IMR-90 (cell line): Measurements from ENCODE around the gene IMMT. TPM values are rescaled to one million over a fixed set of nuclear protein-coding genes. Genes with fewer than 3 reads are reported as not detected.

Source experiments
- ATAC-seq: fragments of 200-7000 bp; cut with Tn5 transposase; 2 replicates; pipeline ENCODE4 v1.9.1; 2020; ENCODE audit warnings: low read depth, mild to moderate bottlenecking, moderate library complexity
- BruUV-seq: library from RNA; stranded (reverse); fragments of 400-500 nt; replicated peaks from 2 replicates; lab custom pipeline; 2021; lab: Mats Ljungman, UMichigan
- CTCF ChIA-PET: fragments of 300-600 bp; formaldehyde crosslinking; extraction: SDS; loops from one replicate; lab custom pipeline; 2021; ENCODE audit warnings: antibody characterized with exemption; lab: Yijun Ruan, JAX
- POLR2A ChIA-PET: fragments of 300-600 bp; sonication (Branson Sonifier 250); formaldehyde crosslinking; loops from one replicate; lab custom pipeline; 2022; ENCODE audit warnings: antibody characterized with exemption; ENCODE audit not compliant: unreplicated experiment; lab: Charles Lee
- DNase-seq: peaks from one replicate; pipeline ENCODE4 v3.0.0; 2013
- H2AFZ ChIP-seq: replicated peaks from 2 replicates; pipeline ENCODE3; 2013; ENCODE audit warnings: low read length, mild to moderate bottlenecking; ENCODE audit not compliant: poor library complexity
- H2AK5ac ChIP-seq: 2 replicates; pipeline ENCODE4 v1.6.1; 2013; ENCODE audit warnings: low read depth, low read length, inconsistent platforms
- H2AK9ac ChIP-seq: replicated peaks from 2 replicates; pipeline ENCODE3; 2013; ENCODE audit warnings: mild to moderate bottlenecking, low read depth, low read length, moderate library complexity; ENCODE audit not compliant: poor library complexity
- H2BK120ac ChIP-seq: 2 replicates; pipeline ENCODE4 v1.6.1; 2013; ENCODE audit warnings: low read depth, low read length, inconsistent platforms
- H2BK15ac ChIP-seq: 3 replicates; pipeline ENCODE4 v1.6.1; 2013; ENCODE audit warnings: low read depth, low read length, inconsistent platforms
- H2BK20ac ChIP-seq: 2 replicates; pipeline ENCODE4 v1.6.1; 2013; ENCODE audit warnings: low read depth, mild to moderate bottlenecking, inconsistent platforms, low read length, moderate library complexity
- H2BK5ac ChIP-seq: 2 replicates; pipeline ENCODE4 v1.6.1; 2013; ENCODE audit warnings: mild to moderate bottlenecking, low read depth, low read length, inconsistent platforms; ENCODE audit not compliant: poor library complexity, severe bottlenecking
- H3K14ac ChIP-seq: replicated peaks from 2 replicates; pipeline ENCODE4 v1.6.1; 2013; ENCODE audit warnings: low read depth, low read length, inconsistent platforms
- H3K18ac ChIP-seq: 2 replicates; pipeline ENCODE4 v1.6.1; 2013; ENCODE audit warnings: low read depth, low read length, control low read depth
- H3K23ac ChIP-seq: 2 replicates; pipeline ENCODE4 v1.6.1; 2013; ENCODE audit warnings: low read depth, low read length, inconsistent platforms
- H3K27ac ChIP-seq: 2 replicates; pipeline ENCODE4 v1.5.1; 2013; ENCODE audit warnings: mild to moderate bottlenecking, control low read depth, low read length; ENCODE audit not compliant: insufficient read depth
- H3K27me3 ChIP-seq: 2 replicates; pipeline ENCODE4 v1.6.1; 2013; ENCODE audit warnings: low read length; ENCODE audit not compliant: control insufficient read depth, insufficient read depth
- H3K36me3 ChIP-seq: 2 replicates; pipeline ENCODE4 v1.6.1; 2013; ENCODE audit warnings: low read length, mixed read lengths; ENCODE audit not compliant: control insufficient read depth, insufficient read depth
- H3K4ac ChIP-seq: 2 replicates; pipeline ENCODE4 v1.6.1; 2013; ENCODE audit warnings: low read depth, low read length, inconsistent platforms
- H3K4me1 ChIP-seq: 2 replicates; pipeline ENCODE4 v1.6.1; 2013; ENCODE audit warnings: low read length, mixed read lengths; ENCODE audit not compliant: control insufficient read depth, insufficient read depth
- H3K4me2 ChIP-seq: 2 replicates; pipeline ENCODE4 v1.6.1; 2013; ENCODE audit warnings: low read depth, mild to moderate bottlenecking, control low read depth, low read length, moderate library complexity
- H3K4me3 ChIP-seq: 2 replicates; pipeline ENCODE4 v1.5.1; 2013; ENCODE audit warnings: low read depth, mild to moderate bottlenecking, control low read depth, low read length, moderate library complexity; ENCODE audit not compliant: insufficient read depth
- H3K56ac ChIP-seq: 2 replicates; pipeline ENCODE4 v1.6.1; 2013; ENCODE audit warnings: low read length, inconsistent platforms; ENCODE audit not compliant: insufficient read depth; ENCODE audit errors: extremely low read depth
- H3K79me1 ChIP-seq, 2 experiments: 2 replicates each; pipeline ENCODE4 v1.6.1; 2013; ENCODE audit warnings: low read length in 2 of 2, inconsistent platforms in 1 of 2, low read depth in 1 of 2
- H3K9ac ChIP-seq: 2 replicates; pipeline ENCODE4 v1.6.1; 2013; ENCODE audit warnings: low read depth, low read length, control low read depth
- H3K9me1 ChIP-seq: 2 replicates; pipeline ENCODE4 v1.6.1; 2013; ENCODE audit warnings: low read length, inconsistent platforms; ENCODE audit not compliant: insufficient read depth
- H3K9me3 ChIP-seq: 2 replicates; pipeline ENCODE4 v1.6.1; 2013; ENCODE audit warnings: low read length; ENCODE audit not compliant: control insufficient read depth, insufficient read depth
- H4K20me1 ChIP-seq: 2 replicates; pipeline ENCODE4 v1.6.1; 2013; ENCODE audit warnings: low read length, inconsistent platforms; ENCODE audit not compliant: insufficient read depth
- H4K5ac ChIP-seq: 2 replicates; pipeline ENCODE4 v1.6.1; 2013; ENCODE audit warnings: mild to moderate bottlenecking, low read depth, low read length, control low read depth
- H4K8ac ChIP-seq, 2 experiments: 2 replicates each; pipeline ENCODE4 v1.6.1; 2013; ENCODE audit warnings: low read depth in 2 of 2, low read length in 2 of 2, control low read depth in 1 of 2, inconsistent platforms in 1 of 2
- H4K91ac ChIP-seq: 2 replicates; pipeline ENCODE4 v1.6.1; 2013; ENCODE audit warnings: low read depth, low read length, inconsistent platforms; ENCODE audit not compliant: insufficient read depth
- FOS ChIP-seq: fragments of 150-350 bp; IDR thresholded peaks from 2 replicates; pipeline ENCODE4 v1.6.1; 2016; ENCODE audit warnings: low read depth, low read length
- NFE2L2 ChIP-seq: fragments of 150-350 bp; IDR thresholded peaks from 2 replicates; pipeline ENCODE4 v1.6.1; 2016; ENCODE audit warnings: low read depth, mild to moderate bottlenecking, low read length
- WGBS, 2 experiments: methylation state at CpG; one replicate each; pipeline versions ENCODE4 v1.1.5 to v1.1.7; 2013; ENCODE audit warnings: missing lambda C conversion rate in 2 of 2; ENCODE audit not compliant: insufficient read length in 1 of 2; ENCODE audit errors: extremely low coverage in 2 of 2; 5-methylcytosine and 5-hydroxymethylcytosine counted together
- dilution Hi-C: fragments of 300-500 bp; cut with HindIII; formaldehyde crosslinking; loops from one replicate; pipeline ENCODE4 v1.14.3; 2018; ENCODE audit warnings: low sequenced_read_pairs; ENCODE audit not compliant: unreplicated experiment
- in situ Hi-C: fragments of 300-500 bp; cut with MboI; formaldehyde crosslinking; loops from 3 replicates; pipeline ENCODE4 v1.14.3; 2019; ENCODE audit warnings: low sequenced_read_pairs, inconsistent platforms, mixed read lengths
- intact Hi-C: fragments of 100-400 bp; cut with micrococcal nuclease; formaldehyde crosslinking; loops from 2 replicates; pipeline ENCODE4 v1.10.0; 2022
- polyA plus RNA-seq, 3 experiments: library from polyadenylated mRNA; depleted of rRNA; stranded (reverse); fragments of >200 nt; gene quantifications; 2 replicates each; pipeline ENCODE4 v1.2.3, GENCODE V29; 2012; ENCODE audit warnings: low replicate concordance in 1 of 3
- total RNA-seq: library from RNA; depleted of rRNA; stranded (reverse); fragments of >200 nt; gene quantifications from 2 replicates; pipeline ENCODE4 v1.2.3, GENCODE V29; 2012
- TF ChIP-seq, protein P1 (sequence below): fragments of 150-350 bp; IDR thresholded peaks from 2 replicates; pipeline ENCODE4 v1.6.1; 2016; ENCODE audit warnings: low read depth, mild to moderate bottlenecking, low read length, moderate library complexity, borderline replicate concordance

The IMMT gene
- total and polyA plus RNA-seq, 2 of the 4 experiments (the other 2 are of a cell fraction), result 50.5 to 87.3 TPM

DNA sequence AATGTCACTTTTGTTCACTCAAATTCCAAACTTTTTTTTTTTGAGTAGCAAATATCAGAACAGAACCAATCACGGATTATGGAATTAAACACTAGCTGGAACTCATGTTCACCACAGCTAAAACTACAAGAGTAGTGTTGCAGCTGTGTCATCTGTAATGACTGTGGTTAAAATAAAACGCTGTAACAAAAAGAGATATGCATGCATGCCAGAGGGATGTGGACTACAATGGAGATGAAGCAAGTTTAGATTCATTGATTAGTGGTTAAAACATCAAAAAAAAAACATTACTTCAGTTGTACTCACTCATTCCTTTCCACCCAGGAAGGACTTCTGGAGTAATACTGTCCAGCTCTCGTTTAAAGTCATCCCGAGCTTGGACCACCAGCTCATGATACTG lies 37.0 kb downstream of the IMMT start:
- no peak overlapping the region for H3K4me3 ChIP-seq
- H3K14ac ChIP-seq, result no peak overlapping the region
- H3K36me3 ChIP-seq, result peaks cover 41% of the 10 kb centered on the region
- no peak overlapping the region for H3K56ac ChIP-seq
- H3K18ac ChIP-seq, result no peak overlapping the region
- CTCF ChIA-PET, result interaction anchor here (0.6 kb wide), 1 partner anchor 109 kb away, joined by 11 read pairs; no protein-coding TSS in a partner anchor
- H3K4ac ChIP-seq, result no peak overlapping the region
- no peak overlapping the region for H2BK15ac ChIP-seq
- ATAC-seq, result no peak
- H3K4me2 ChIP-seq, result no peak overlapping the region
- no peak overlapping the region for H2AK9ac ChIP-seq
- WGBS, 2 experiments, result no CpG with 5 or more reads among the region's 4 CpGs
- dilution Hi-C loops, result no loop called here
- H3K27me3 ChIP-seq, result no peaks in the 10 kb centered on the region
- H3K9ac ChIP-seq, result no peak overlapping the region
- no TSS peak for BruUV-seq
- H4K20me1 ChIP-seq, result no peaks in the 10 kb centered on the region
- intact Hi-C loops, result loop anchor here (5.0 kb wide), 1 partner anchor 41 kb away; no protein-coding TSS in a partner anchor
- no peak overlapping the region for H3K23ac ChIP-seq
- POLR2A ChIA-PET, result no interaction called here
- H2BK120ac ChIP-seq, result no peak overlapping the region
- no peaks in the 10 kb centered on the region for H3K9me3 ChIP-seq
- peaks cover 0 to 6% of the 10 kb centered on the region in 2 experiments; a peak in 3 of 4 replicates for H3K79me1 ChIP-seq
- no peak overlapping the region for H2BK20ac ChIP-seq
- H4K8ac ChIP-seq, result no peak overlapping the region
- H3K4me1 ChIP-seq, result no peaks in the 10 kb centered on the region; the same call in 1 of the 2 replicates
- H4K91ac ChIP-seq, result no peak overlapping the region
- no peak for DNase-seq
- H4K5ac ChIP-seq, result no peak overlapping the region
- H3K27ac ChIP-seq, result no peak overlapping the region
- TF ChIP-seq FOS (no peak), NFE2L2 (no peak)
- TF ChIP-seq, protein P1, sequence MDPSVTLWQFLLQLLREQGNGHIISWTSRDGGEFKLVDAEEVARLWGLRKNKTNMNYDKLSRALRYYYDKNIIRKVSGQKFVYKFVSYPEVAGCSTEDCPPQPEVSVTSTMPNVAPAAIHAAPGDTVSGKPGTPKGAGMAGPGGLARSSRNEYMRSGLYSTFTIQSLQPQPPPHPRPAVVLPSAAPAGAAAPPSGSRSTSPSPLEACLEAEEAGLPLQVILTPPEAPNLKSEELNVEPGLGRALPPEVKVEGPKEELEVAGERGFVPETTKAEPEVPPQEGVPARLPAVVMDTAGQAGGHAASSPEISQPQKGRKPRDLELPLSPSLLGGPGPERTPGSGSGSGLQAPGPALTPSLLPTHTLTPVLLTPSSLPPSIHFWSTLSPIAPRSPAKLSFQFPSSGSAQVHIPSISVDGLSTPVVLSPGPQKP, result no peak
- no peak overlapping the region for H2BK5ac ChIP-seq
- in situ Hi-C loops, result no loop called here
- no peak overlapping the region for H2AFZ ChIP-seq
- H3K9me1 ChIP-seq, result no peaks in the 10 kb centered on the region; the same call in 1 of the 2 replicates
- no peak overlapping the region for H2AK5ac ChIP-seq
